ENCODE measurements around the gene SLC5A10. TPM values are rescaled to one million over a fixed set of nuclear protein-coding genes. Genes with fewer than 3 reads are reported as not detected.
"Not testable (repeated sequence)": the region's sequence is repeated elsewhere in the genome, so short reads cannot be mapped to it uniquely, and the experiment has no call there.

Gene SLC5A10
- total and polyA plus RNA-seq, 2 donors, result 0.05 TPM; not detected in 1

DNA sequence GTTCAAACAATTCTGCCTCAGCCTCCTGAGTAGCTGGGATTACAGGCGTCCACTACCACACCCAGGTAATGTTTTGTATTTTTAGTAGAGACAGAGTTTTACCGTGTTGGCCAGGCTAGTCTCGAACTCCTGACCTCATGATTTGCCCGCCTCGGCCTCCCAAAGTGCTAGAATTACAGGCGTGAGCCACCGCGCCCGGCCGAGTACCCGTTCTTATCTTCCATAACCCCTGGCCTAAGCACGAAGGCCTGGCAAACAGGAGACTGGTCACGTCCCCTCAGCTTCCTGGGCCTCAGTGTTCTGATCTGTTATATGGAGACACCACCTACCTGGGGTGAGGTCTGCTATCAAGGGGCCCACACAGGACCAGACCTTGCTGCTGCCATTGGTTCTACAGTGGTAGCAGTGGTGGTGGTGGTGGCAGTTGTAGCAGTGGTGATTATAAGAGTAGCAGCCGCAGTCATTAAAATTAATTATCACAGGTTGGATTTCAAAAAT is 1.3 kb downstream of the SLC5A10 start:
- H3K27ac ChIP-seq (ENCODE audit: low read depth), result no peak overlapping the region
- DNase-seq (ENCODE audit: extremely low spot score), result no peak

DNA sequence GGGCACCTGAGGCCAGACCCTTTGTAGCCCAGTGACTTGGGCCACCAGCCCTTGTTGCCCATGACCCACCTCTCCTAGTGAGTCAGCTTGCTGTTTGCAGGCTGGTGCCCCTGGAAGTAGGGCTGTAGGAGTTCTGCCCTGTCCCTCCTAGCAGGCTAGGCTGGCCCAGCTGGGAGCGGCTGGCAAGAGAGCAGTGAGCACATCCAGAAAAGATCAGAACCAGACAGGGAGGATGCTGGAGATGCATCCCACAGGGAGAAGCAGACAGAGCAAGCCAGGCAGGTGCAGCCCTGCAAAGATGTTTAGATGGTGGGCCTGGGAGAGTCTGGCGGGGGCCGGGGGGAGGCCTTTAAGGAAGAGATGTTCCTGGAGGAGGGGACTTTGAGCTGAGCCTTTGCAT is 2.4 kb downstream of the SLC5A10 start:
- WGBS, result 89% methylated on average over 3 of the region's 3 CpGs
- Histone ChIP-seq H3K4me3 (ENCODE audit: low read depth, low read length) (no peak overlapping the region), H3K4me1 (ENCODE audit: insufficient read depth) (no peaks in the 10 kb centered on the region), H3K36me3 (ENCODE audit: insufficient read depth) (no peaks in the 10 kb centered on the region), H3K27ac (ENCODE audit: low read depth) (no peak overlapping the region)
- no peak for DNase-seq (ENCODE audit: extremely low spot score)

More for the DNA sequence above, 1.3 kb downstream of the SLC5A10 start:
- Histone ChIP-seq H3K36me3 (ENCODE audit: insufficient read depth) (no peaks in the 10 kb centered on the region), H3K4me1 (ENCODE audit: insufficient read depth) (no peaks in the 10 kb centered on the region), H3K4me3 (ENCODE audit: low read depth, low read length) (no peak overlapping the region)
- WGBS, result 92% methylated on average over 14 of the region's 14 CpGs

DNA sequence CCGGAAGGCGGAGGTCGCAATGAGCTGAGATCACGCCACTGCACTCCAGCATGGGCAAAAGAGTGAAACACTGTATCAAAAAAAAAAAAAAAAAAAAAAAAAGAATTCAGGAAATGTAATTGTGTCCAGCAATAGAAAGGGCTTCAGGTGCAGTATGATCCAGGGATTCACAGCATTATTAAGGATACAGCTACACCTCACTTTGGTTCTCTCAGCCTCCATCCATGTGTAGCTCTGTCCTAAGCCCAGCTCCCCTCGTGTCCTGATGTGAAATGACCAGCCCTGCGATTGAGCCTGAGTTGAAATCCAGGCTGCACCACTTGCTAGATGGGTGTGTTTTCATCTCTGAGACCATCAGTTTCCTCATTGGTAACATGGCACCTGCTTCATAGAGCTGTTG is 3.0 kb downstream of the SLC5A10 start:
- Histone ChIP-seq H3K4me3 (ENCODE audit: low read depth, low read length) (no peak overlapping the region), H3K36me3 (ENCODE audit: insufficient read depth) (no peaks in the 10 kb centered on the region), H3K4me1 (ENCODE audit: insufficient read depth) (no peaks in the 10 kb centered on the region), H3K27ac (ENCODE audit: low read depth) (no peak overlapping the region)
- DNase-seq (ENCODE audit: extremely low spot score), result no peak
- WGBS, result 95% methylated on average over 6 of the region's 6 CpGs

DNA sequence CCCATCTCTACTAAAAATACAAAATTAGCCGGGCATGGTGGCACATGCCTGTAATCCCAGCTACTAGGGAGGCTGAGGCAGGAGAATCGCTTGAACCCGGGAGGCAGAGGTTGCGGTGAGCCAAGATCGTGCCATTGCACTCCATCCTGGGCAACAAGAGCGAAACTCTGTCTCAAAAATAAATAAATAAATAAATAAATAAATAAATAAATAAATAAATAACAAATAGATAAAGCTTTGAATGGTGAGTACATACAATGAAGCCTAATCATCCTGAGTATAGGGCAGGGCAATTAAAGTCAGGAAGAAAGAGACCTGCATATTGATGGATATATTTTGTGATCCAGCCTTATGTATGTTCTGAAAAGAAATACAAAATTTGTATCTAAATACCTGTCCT is 4.1 kb downstream of the SLC5A10 start:
- H3K27ac ChIP-seq (ENCODE audit: low read depth); H3K4me1 ChIP-seq (ENCODE audit: insufficient read depth); H3K36me3 ChIP-seq (ENCODE audit: insufficient read depth); DNase-seq (ENCODE audit: extremely low spot score); H3K4me3 ChIP-seq (ENCODE audit: low read depth, low read length): not testable (repeated sequence)
- 97% methylated on average over 6 of the region's 6 CpGs for WGBS

DNA sequence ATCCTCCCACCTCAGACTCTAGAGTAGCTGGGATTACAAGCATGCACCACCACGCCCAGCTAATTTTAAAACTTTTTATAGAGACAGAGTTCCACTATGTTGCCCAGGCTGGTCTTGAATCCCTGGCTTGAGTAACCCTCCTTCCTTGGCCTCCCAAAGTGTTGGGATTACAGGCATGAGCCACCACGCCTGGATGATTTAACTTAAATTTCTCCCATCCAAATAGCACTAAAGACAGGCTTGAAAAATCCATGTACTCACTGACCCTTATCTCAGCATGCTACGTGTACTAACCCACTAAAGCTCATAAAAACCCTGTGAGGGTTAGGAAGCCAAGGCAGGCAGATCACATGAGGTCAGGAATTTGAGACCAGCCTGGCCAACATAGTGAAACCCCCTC is 4.6 kb downstream of the SLC5A10 start:
- no peak overlapping the region for H3K27ac ChIP-seq (ENCODE audit: low read depth)
- H3K4me3 ChIP-seq (ENCODE audit: low read depth, low read length), result no peak overlapping the region
- DNase-seq (ENCODE audit: extremely low spot score), result no peak
- no peaks in the 10 kb centered on the region for H3K36me3 ChIP-seq (ENCODE audit: insufficient read depth)
- 66% methylated on average over 3 of the region's 3 CpGs for WGBS
- no peaks in the 10 kb centered on the region for H3K4me1 ChIP-seq (ENCODE audit: insufficient read depth)

DNA sequence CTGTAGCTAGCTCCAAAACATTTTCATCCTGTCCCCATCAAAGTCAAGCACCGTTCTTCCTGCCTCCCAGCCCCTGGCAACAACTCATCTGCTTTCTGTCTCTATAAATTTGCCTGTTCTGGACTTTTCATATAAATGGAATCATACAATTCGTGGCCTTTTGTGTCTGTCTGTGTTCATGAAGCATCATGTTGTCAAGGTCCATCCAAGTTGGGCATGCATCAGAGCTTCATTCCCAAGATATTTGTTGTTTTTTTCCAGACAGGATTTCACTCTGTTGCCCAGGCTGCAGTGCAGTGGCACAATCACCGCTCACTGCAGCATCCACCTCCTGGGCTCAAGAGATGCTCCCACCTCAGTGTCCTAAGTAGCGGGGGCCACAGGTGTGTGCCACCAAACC is 5.9 kb downstream of the SLC5A10 start:
- Histone ChIP-seq H3K27ac (ENCODE audit: low read depth) (no peak overlapping the region), H3K4me3 (ENCODE audit: low read depth, low read length) (no peak overlapping the region), H3K4me1 (ENCODE audit: insufficient read depth) (no peaks in the 10 kb centered on the region), H3K36me3 (ENCODE audit: insufficient read depth) (no peaks in the 10 kb centered on the region)
- 84% methylated on average over 4 of the region's 4 CpGs for WGBS
- no peak for DNase-seq (ENCODE audit: extremely low spot score)

DNA sequence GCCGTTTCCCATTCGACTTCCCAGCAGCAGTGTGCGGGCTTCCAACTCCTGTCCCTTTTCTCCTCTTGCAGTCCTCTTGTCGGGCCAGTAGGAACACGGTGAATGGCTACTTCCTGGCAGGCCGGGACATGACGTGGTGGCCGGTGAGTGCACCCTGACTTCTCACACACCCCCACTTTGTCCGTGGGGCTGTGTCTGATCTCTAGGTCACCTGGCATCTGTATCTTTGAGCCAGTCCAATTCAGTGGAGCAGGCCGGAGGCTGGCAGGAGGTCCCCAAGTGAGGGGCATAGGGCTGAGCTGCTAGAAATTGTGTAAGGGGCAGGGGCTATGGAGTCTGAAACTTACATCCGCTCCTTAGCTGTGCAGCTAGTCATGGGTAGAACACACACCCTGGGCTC is 6.6 kb downstream of the SLC5A10 start:
- Histone ChIP-seq H3K27ac (ENCODE audit: low read depth) (no peak overlapping the region), H3K4me1 (ENCODE audit: insufficient read depth) (no peaks in the 10 kb centered on the region), H3K4me3 (ENCODE audit: low read depth, low read length) (no peak overlapping the region), H3K36me3 (ENCODE audit: insufficient read depth) (no peaks in the 10 kb centered on the region)
- DNase-seq (ENCODE audit: extremely low spot score), result no peak
- 86% methylated on average over 11 of the region's 11 CpGs for WGBS

DNA sequence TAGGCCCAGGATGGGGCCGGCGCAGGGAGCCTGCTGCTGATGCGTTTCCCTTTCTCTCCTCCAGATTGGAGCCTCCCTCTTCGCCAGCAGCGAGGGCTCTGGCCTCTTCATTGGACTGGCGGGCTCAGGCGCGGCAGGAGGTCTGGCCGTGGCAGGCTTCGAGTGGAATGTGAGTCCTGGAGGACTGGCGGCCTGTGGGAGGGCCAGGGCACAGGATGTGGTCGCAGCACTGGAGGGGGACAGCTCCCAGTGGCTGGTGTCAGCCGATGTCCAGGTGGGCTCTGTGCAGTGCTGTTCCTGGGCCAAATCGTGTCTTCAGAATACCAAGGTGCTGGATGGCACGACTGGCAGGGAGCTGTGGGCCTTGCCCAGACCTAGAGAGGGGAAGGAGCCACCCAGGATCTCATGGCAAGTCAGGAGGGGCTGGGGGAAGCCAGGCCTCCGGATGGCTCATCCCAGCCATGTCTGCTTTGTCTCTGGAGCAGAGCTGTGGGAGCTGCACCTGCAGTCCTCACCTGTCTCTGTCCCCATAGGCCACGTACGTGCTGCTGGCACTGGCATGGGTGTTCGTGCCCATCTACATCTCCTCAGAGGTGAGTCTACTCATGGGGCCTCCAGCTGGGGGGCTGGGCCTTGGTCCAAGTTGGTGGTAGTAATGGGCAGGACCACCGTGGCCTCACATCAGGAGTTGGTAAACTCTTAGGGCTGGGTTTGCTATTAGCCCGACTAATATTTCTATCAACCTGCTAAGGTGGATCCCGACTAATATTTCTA is 7.3 kb downstream of the SLC5A10 start:
- 78% methylated on average over 22 of the region's 22 CpGs for WGBS
- DNase-seq (ENCODE audit: extremely low spot score), result no peak
- Histone ChIP-seq H3K4me1 (ENCODE audit: insufficient read depth) (no peaks in the 10 kb centered on the region), H3K36me3 (ENCODE audit: insufficient read depth) (no peaks in the 10 kb centered on the region), H3K4me3 (ENCODE audit: low read depth, low read length) (no peak overlapping the region), H3K27ac (ENCODE audit: low read depth) (no peak overlapping the region)

DNA sequence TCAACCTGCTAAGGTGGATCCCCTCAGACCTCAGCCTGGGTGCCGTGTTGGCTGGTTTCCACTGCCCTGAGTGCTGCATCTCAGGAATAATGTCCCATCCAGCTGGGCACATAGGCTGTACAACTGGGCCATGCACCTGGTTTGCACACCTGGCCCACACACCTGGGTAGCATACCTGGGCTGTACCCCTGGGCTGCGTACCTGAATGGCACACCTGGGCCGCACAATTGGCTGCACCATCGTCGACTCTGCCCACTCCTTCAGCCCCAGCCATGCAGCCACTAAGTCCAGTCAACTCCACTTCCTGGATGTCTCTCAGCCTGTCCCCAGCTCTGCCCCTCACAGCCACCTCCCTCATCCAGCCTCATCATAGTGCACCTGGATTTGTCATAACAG is 7.9 kb downstream of the SLC5A10 start:
- no peak overlapping the region for H3K27ac ChIP-seq (ENCODE audit: low read depth)
- 89% methylated on average over 5 of the region's 5 CpGs for WGBS
- no peaks in the 10 kb centered on the region for H3K36me3 ChIP-seq (ENCODE audit: insufficient read depth)
- H3K4me3 ChIP-seq (ENCODE audit: low read depth, low read length), result no peak overlapping the region
- no peaks in the 10 kb centered on the region for H3K4me1 ChIP-seq (ENCODE audit: insufficient read depth)
- DNase-seq (ENCODE audit: extremely low spot score), result no peak

DNA sequence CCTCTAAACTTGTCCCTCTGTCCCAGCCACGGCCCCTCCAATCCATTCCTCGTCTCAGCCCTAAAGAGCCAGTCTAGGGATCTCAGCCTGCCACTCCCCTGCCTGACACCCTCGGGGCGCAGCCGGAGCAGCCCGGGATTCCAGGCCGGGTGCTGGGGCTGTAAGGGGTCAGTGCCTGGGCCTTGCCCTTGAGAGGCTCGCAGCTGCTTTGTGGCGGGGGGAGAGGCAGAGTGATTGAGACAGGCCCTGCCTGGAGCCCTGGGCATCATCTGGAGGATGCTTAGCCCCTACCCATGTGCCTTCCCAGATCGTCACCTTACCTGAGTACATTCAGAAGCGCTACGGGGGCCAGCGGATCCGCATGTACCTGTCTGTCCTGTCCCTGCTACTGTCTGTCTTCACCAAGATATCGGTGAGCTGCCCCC is 8.3 kb downstream of the SLC5A10 start:
- no peak for DNase-seq (ENCODE audit: extremely low spot score)
- WGBS, result 81% methylated on average over 15 of the region's 15 CpGs
- no peak overlapping the region for H3K27ac ChIP-seq (ENCODE audit: low read depth)
- no peaks in the 10 kb centered on the region for H3K36me3 ChIP-seq (ENCODE audit: insufficient read depth)
- no peaks in the 10 kb centered on the region for H3K4me1 ChIP-seq (ENCODE audit: insufficient read depth)
- no peak overlapping the region for H3K4me3 ChIP-seq (ENCODE audit: low read depth, low read length)

DNA sequence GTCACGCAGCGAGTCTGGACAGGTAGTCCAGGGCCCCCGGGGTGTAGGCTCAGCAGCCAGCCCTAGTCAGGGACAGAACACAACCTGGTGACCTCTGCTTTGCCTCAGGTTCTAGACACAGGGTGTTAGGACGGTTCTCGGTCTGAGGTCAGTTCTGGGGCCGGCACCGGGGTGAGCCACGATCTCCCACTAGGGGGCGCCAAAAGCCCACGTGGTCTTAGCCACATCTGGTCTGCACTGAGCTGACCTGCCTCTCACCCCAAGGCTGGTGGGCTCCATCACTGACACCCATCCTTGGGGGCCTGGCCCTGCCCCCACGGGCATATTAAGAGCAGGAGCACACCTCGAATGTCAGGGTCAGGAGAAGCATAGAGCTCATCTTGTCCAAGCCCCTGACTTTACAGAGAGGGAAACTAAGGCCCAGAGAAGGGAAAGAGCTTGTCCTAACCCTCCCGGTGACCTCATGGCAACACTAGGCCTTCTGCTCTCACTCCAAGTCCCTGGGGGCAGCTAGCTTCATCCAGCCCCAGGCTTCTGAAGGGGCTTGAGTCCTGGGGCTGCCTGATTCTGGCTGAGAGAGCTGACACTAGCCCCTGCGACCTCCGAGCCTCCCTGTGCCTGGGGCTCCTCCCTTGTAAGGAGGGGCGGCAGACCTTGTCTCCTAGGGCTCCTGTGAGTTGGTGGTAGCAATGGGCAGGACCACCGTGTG is 9.0 kb downstream of the SLC5A10 start:
- DNase-seq (ENCODE audit: extremely low spot score), result no peak

DNA sequence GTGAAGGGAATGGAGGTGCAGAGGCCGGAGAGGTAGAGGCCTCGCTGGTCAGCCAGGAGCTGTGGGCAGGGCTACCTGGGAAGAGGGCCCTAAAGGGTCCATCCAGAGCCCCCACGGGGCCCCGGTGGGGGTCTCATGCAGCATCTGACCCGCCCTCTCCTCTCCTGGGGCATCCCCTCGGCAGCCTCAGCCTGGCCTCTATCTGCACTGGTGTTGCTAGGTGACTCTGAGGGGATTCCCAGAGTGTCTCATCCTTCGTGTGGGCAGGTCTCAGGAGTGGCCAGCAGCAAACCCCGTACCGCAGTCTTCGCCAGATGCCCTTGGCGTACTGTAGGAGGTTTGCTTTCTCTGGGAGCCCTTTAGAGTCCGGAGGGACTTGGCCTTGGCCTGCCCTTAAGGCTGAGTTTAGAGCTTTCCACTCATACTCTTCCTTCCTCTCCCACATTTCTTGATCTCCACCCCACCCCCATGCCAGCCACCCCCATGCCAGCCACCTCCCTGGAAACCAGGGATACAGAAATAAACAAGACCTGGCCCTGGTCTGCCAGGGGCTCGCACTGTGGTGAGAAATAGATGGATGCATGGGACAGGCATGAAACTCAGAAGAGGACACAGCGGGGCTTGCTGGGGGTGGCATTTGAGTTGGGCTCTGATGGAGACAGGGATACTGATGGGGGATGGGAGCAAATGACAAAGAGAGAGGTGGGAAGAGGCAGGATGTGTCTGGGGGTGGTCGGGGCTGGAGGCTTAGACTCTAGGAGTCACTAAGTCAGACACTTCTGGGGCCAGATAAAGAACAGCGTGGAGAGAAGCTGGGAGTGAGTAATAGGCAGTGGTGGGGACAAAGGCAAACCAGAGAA is 9.9 kb downstream of the SLC5A10 start:
- Histone ChIP-seq H3K27ac (ENCODE audit: low read depth) (no peak overlapping the region), H3K4me3 (ENCODE audit: low read depth, low read length) (no peak overlapping the region), H3K4me1 (ENCODE audit: insufficient read depth) (no peaks in the 10 kb centered on the region), H3K36me3 (ENCODE audit: insufficient read depth) (no peaks in the 10 kb centered on the region)
- DNase-seq (ENCODE audit: extremely low spot score), result no peak
- WGBS, result 75% methylated on average over 16 of the region's 16 CpGs

More for the DNA sequence above, 9.0 kb downstream of the SLC5A10 start:
- Histone ChIP-seq H3K36me3 (ENCODE audit: insufficient read depth) (no peaks in the 10 kb centered on the region), H3K4me3 (ENCODE audit: low read depth, low read length) (no peak overlapping the region), H3K27ac (ENCODE audit: low read depth) (no peak overlapping the region), H3K4me1 (ENCODE audit: insufficient read depth) (no peaks in the 10 kb centered on the region)
- 41% methylated on average over 17 of the region's 17 CpGs for WGBS

DNA sequence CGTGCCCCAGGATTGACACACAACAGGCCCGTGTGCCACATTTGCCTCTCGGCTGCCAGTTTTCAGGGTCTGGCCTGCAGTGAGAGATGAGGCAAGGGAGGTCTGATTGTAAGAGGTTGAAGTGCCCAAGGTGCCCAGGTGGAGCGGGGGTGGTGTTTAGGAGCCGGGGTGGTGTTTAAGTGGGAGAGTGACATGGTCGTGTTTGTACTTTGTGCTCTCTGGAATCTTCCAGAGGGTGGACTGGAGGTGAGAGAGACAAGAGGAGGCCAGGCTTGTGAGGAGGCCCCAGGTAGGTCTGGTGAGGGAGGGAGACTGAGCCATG is 10.5 kb downstream of the SLC5A10 start:
- Histone ChIP-seq H3K4me1 (ENCODE audit: insufficient read depth) (no peaks in the 10 kb centered on the region), H3K36me3 (ENCODE audit: insufficient read depth) (no peaks in the 10 kb centered on the region), H3K4me3 (ENCODE audit: low read depth, low read length) (no peak overlapping the region), H3K27ac (ENCODE audit: low read depth) (no peak overlapping the region)
- 80% methylated on average over 6 of the region's 6 CpGs for WGBS
- no peak for DNase-seq (ENCODE audit: extremely low spot score)

All from urinary bladder (tissue), 4 donors.